Stimulated activated CD4-positive, alpha-beta T cell treated with anti-CD3 and anti-CD28 coated beads, Interleukin-2, amount 100 ng/mL, for 24 hours (primary cell): Measurements from ENCODE around the gene HTD2.
"Not testable (repeated sequence)": the region's sequence is repeated elsewhere in the genome, so short reads cannot be mapped to it uniquely, and the experiment has no call there.

Experiments used
- DNase-seq, 2 donors: peaks; one replicate each; pipeline ENCODE4 v3.0.0-alpha.2; 2020

HTD2 gene

GRCh38 chr3:58305882-58306711 lies at the start of gene HTD2, which contains the start of gene RPP14:
Gene HTD2 (plus strand): TSS chr3:58306520. CDS start chr3:58317614, 11,094 bp downstream.
Gene RPP14 (plus strand): TSS chr3:58306245. CDS start chr3:58310330, 4,085 bp downstream.
- peak; percentile 99 for DNase-seq

DNA sequence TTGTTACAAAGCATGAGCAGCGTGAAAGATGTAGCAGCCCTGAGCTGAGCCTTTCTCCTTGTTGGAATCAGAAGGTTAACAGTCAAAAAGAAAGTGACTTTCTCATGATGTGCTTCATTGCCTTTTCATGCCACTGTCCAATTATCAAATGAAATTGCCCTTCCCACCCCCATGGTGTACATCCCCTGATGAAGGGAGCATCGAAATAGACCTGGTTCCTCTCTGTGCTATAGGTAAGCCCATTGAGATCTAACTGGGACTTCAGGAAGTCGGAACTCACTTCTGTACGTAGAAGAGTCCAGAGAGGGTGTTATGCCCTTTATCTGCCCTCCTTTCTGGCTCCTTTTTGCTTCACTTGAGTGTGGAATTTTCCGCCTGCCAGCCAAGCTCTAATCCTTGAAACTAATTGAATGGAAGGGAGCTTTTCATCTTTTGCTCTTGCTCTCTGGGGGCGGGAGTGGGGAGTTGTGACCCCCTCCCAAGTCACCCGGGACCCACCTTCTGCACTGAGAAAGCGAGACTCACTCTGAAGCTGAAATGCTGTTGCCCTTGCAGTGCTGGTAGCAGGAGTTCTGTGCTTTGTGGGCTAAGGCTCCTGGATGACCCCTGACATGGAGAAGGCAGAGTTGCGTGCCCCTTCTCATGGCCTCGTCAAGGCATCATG lies 47.8 kb upstream of the HTD2 start:
- DNase-seq: no peak

GRCh38 chr3:58260261-58260731 lies 46.0 kb upstream of the HTD2 start:
- no peak for DNase-seq

DNA sequence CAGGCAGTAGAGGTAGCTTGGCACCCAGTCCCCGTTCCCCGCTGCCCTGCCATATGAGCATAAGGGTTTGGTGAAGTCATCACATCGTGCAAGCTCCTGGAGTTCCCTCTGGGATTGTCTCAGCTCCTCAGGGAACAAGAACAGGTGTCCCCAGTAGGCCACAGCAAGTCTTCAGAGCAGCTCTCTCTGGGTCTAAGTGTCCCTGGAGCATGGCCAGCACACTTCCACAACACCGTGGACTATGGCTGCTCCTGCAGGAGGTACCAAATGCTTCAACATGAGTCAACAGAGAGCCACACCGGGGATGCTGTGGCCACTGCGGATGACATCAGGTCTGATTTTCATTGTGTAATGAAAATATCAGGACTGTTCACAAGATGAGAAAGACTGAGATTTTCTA lies 45.6 kb upstream of the HTD2 start:
- no peak for DNase-seq

DNA sequence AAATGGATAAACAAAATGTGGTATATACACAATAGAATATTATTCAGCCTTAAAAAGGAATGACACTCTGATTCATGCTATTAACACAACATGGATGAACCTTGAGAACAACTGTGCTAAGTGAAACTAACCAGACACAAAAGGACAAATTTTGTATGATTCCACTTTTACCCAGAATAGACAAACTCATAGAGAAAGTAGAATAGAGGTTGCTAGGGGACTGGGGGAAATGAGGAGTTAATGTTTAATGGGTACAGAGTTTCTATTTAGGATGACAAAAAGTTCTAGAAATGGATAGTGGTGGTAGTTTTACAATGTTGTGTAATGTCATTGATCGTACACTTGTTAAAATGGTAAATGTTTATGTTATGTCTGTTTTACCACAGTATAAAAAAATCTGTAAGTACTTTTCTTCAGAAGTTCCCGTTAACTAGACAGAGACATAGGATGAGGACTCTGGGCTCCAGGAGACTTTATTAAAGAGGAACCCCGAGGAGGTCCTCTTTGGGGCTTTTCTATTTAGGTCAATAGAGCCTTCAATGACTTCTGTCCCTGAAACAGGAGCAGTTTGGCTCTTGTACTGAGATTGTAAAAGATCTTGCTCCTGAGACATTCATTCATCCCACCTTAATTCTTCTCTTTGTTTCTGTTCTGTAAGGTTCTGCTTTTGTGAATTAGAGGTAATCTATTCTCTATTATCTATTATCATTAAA lies 44.2 kb upstream of the HTD2 start:
- no peak for DNase-seq

- DNase-seq: no peak
These were observed 39.7 kb upstream of the HTD2 start for GRCh38 chr3:58266577-58266976.

DNA sequence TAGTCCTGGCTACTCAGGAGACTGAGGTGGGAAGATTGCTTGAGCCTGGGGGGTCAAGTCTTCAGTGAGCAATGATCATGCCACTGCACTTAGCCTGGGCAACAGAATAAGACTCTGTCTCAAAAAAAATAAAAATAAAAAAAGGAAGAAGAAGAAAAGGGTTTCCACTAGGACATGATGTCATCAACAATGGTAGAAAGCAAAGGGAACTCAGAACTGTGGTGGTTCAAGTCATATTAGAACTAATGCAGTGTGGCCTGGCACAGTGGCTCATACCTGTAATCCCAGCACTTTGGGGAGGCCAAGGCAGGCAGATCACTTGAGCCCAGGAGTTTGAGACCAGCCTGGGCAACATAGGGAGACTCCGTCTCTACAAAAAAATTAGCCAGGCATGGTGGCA lies 38.8 kb upstream of the HTD2 start:
- not testable (repeated sequence) for DNase-seq

DNA sequence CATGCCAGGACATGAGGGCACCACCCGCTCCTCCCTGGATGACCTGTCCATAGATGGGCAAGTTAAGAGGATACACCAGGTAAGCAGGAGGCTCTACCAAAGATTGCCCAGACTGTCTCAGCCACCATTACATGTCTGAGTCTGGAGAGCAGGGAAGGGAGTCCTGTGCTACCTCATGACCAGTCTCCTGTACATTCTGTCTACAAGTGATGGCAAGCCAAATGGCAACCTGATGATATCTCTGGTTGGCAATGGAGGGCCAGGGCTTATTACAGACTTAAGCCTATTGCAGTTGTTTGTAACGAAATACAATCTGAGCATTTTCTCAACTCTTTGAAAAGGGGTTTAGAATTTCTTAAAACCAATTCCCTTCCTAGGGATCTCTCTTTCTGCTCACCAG lies 37.0 kb upstream of the HTD2 start:
- no peak for DNase-seq

DNA sequence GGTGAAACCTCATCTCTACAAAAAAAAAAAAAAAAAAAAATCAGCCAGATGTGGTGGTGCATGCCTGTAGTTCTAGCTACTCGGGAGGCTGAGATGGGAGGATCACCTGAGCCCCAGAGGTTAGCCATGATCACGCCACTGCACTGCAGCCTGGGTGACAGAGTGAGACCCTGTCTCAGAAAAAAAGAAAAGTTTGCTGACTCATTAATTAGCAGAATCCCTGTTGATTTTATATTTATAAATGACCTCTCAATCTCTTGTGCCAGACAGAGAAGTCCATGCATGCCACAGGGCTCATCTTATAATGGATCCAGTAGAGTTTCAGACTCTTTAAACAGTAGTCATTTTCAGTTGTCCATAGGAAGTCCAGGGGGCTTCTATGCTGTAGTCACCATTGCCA lies 35.8 kb upstream of the HTD2 start:
- no peak for DNase-seq

DNA sequence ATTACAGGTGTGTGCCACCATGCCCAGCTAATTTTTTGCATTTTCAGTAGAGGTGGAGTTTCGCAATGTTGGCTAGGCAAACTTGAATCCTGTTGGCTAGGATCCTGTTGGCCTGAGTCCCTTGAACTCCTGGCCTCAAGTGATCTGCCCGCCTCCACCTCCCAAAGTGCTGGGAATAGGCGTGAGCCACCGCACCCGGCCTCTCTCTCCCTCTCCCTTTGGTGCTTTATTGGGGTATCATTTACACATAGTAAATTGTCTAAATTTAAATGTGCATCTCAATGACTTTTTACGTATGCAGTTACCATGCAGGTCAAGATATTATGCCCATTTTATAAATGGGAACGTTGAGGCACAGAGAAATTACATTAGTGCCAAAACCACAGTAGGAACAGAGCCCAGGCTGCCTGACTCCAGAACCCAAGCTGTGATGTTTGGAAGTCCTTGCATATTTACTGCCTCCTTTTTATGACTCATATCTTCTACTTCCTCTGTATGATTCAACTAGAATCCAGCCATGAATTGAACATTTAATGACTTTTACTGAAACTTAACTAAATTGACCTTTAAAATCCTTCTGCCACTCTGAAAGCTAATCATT lies 34.3 kb upstream of the HTD2 start:
- peak in 1 of 2 donors; percentile 4 for DNase-seq

- DNase-seq: no peak
These were observed 33.4 kb upstream of the HTD2 start for GRCh38 chr3:58272891-58273290.

DNA sequence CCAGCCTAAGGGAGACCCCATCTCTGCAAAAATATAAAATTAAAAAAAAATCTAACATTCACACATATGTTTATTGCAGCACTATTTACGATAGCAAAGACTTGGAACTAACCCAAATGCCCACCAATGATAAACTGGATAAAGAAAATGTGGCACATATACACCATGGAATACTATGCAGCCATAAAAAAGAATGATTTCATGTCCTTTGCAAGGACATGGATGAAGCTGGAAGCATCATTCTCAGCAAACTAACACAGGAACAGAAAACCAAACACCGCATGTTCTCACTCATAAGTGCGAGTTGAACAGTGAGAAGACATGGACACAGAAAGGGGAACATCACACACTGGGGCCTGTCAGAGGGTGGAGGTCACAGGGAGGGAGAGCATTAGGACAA lies 33.0 kb upstream of the HTD2 start:
- DNase-seq: not testable (repeated sequence)

GRCh38 chr3:58274027-58274614 lies 32.2 kb upstream of the HTD2 start:
- DNase-seq: no peak

DNA sequence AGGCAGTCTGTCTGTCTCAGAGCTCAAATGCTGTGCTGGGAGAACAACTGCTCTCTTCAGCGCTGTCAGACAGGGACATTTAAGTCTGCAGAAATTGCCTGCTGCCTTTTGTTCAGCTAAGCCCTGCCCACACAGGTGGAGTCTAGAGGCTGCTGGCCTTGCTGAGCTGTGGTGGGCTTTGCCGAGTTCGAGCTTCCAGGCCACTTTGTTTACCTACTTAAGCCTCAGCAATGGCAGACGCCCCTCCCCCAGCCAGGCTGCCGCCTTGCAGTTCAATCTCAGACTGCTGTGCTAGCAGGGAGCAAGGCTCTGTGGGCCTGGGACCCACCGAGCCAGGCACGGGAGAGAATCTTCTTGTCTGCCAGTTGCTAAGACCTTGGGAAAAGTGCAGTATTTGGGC lies 25.3 kb upstream of the HTD2 start:
- DNase-seq: no peak

- DNase-seq: no peak
These were observed 21.0 kb upstream of the HTD2 start for GRCh38 chr3:58285334-58285733.

DNA sequence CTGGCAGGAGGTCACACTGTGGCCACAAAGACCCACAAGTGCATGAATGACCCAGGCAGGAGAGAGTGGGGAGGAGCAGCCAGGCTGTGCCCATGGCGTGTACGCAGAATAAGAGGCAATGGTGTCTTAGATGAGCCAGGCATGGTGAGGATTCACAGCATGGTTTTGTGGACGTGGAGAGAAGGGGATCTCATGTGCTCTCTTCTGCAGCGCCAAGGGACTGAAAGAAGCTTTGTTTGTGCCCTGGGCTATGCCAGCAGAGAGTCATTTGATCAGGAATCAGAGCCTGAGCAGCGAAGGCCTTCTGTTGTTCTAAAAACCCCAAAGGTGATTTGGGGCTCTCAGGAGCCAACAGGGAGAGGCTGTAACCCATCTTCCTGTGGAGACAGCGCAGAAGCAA lies 19.0 kb upstream of the HTD2 start:
- DNase-seq: no peak

GRCh38 chr3:58288011-58288728 lies 18.1 kb upstream of the HTD2 start:
- no peak for DNase-seq

DNA sequence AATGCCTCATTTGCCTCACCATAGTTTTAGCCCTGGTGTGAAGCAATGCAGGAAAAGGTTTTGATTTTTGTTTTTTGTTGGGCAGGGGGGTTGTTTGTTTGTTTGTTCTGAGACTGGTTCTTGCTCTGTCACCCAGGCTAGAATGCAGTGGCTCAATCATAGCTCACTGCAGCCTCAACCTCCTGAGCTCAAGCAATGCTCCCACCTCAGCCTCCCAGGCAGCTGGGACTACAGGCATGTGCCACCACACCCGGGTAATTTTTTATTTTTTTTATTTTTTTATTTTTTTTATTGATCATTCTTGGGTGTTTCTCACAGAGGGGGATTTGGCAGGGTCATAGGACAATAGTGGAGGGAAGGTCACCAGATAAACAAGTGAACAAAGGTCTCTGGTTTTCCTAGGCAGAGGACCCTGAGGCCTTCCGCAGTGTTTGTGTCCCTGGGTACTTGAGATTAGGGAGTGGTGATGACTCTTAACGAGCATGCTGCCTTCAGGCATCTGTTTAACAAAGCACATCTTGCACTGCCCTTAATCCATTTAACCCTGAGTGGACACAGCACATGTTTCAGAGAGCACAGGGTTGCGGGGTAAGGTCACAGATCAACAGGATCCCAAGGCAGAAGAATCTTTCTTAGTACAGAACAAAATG lies 17.2 kb upstream of the HTD2 start:
- DNase-seq: not testable (repeated sequence)

GRCh38 chr3:58290446-58290845 lies 15.9 kb upstream of the HTD2 start:
- DNase-seq: not testable (repeated sequence)

GRCh38 chr3:58291671-58292338 lies 14.5 kb upstream of the HTD2 start:
- no peak for DNase-seq

GRCh38 chr3:58292866-58293265 lies 13.5 kb upstream of the HTD2 start:
- no peak for DNase-seq
